Superior temporal gyrus (tissue), 1 donor: ENCODE data around the gene AOPEP.
"Not testable (repeated sequence)": the region's sequence is repeated elsewhere in the genome, so short reads cannot be mapped to it uniquely, and the experiment has no call there.

Experiments
- DNase-seq: peaks from one replicate; pipeline ENCODE4 v3.0.0-alpha.2; 2016; ENCODE audit errors: extremely low spot score

AOPEP gene

DNA sequence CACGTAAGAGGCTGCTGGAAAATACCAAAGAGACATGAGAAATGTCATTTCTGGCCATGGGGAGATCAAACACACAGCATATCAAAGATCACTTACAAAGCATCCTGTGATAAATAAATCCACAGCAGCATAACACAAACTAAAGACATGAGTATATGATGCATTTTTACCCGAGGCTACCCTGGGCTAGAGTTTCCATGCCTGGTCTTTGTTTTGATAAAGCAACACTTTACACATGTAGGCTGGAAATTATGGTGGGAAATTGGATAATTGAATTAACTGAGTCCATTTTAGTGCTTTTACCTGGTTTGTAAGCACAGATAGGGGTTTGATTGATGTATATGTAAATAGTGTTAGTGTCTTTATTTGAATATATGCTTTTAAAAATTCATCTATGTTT is 288.4 kb downstream of the AOPEP start:
- no peak for DNase-seq

DNA sequence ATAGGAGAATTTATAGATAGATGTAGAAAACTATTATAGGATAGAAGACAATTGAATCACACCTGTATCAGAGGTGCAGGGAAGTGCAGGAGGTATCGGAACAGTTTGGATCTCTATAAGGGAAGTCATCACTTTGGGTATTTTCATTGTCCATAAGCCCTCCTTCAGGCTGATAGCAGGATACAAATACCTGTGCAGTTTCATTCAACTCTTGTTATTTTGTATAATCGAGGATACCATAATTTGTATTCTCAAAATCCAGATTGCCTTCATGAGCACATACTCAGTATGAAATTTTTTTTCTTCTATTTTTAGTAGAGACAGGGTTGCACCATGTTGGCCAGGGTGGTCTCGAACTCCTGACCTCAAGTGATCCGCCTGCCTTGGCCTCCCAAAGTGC is 289.1 kb downstream of the AOPEP start:
- no peak for DNase-seq

DNA sequence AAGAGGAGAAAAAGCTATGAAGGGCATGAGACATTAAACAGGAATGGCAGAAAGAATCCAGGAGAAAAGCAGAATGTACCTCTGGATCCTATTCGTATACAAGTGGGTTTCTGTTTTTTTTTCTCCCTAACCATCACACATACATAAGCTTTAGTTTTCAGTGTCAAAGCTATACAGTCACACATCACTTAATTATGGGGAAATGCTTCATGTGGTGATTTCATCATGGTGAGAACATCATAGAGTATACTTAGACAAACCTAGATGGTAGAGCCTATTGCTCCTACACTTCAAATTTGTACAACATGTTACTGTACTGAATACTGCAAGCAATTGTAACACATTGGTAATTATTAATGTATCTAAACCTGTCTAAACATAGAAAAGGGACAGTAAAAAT is 290.6 kb downstream of the AOPEP start:
- no peak for DNase-seq

DNA sequence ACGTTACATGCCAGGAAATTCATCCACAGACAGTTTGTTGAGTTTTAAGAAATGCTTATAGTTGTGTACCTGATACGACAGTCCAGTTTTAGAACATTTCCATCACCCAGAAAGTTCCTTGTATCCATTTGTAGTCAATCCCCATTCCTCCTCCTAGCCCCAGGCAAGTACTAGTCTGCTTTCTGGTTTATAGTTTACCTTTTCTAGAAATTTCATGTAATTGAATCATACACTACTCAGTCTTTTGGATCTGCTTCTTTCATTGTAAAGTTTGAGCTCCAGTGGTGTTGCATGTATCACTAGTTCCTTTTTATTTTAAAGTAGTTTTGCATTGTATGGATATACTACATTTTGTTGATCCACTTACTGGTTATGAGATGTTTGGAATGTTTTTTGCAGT is 291.2 kb downstream of the AOPEP start:
- no peak for DNase-seq

DNA sequence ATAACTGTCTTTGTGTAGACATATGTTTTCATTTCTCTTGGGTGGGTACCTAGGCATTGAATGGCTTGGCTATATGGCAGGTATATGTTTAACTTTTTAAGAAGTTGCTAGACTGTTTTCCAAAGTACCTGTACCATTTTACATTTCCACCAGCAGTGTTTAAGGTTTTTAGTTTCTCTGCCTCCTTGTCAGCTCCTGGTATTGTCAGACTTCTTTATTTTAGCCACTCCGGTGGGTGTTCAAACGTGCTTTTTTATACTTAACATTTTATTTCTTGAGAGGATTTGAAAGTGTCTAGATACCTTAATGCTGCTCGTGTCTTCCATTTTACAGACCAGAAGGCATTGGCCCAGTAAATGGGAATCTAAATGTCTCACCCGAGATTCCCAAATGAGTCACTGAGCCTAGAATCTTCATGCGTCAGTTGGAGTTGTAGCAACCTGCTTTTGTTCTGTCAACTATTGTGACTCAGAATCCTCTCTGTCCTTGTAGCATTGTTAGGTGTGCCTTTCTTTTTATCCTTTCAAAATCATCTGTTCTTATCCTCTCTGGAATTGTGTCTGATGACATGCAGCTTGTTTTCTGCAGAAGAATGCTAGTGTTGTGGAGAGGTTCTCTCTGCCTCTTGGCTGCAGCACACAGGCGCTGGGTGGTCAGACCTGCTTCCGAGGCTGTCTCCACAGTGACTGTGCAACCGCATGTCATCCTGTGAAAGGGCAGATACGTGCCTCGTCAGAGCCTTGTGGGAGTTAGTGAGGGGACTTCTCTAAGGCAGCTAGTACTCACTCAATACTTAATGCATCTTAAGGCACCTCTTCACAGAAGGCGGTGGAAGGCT is 291.8 kb downstream of the AOPEP start:
- peak; percentile 76 for DNase-seq

DNA sequence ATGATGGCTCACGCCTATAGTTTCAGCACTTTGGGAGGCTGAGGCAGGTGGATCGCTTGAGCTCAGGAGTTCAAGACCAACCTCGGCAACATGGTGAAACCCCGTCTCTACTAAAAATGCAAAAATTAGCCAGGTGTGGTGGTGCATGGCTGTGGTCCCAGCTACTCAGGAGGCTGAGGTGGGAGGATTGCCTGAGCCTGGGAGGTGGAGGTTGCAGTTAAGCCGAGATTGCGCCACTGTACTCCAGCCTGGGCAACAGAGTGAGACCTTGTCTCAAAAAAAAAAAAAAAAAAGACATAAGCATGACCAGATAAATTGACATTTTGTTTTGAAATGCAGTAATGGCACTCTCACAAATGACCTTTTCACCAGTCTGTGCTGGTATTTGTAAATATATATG is 294.1 kb downstream of the AOPEP start:
- DNase-seq, result not testable (repeated sequence)

DNA sequence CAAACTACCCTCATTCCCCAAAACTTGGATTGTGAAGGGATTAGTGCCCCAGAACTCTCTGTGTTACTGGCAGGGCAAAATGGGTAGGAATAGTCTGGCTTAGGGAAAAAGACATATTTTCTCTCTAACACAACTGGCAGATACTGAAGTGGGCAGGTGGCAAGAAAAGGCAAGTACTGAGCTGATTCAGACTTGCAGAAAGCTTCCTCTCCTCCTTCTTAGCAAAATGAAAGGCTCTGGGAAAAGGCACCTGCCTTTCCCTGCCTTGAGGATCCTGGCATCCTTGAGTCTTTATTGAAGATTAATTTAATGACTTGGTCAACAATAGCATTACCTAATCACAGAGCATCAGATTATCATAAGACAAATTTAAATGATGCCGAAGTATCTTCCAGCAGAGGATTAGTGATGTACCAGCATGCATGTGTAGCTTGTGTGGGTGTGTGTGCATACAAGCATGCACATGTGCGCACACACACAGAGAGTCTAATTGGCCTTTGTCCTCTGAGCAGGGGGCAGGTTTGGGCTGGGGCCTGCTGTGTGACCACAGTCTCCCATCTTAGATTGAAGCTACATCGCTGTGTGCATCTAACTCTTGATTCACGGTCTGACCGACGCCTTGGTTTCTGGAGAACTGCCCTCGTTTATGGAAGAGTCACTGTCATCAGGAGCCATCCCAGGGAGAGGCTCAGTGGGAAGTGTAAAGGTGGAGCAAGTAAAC is 294.8 kb downstream of the AOPEP start:
- DNase-seq, result no peak

DNA sequence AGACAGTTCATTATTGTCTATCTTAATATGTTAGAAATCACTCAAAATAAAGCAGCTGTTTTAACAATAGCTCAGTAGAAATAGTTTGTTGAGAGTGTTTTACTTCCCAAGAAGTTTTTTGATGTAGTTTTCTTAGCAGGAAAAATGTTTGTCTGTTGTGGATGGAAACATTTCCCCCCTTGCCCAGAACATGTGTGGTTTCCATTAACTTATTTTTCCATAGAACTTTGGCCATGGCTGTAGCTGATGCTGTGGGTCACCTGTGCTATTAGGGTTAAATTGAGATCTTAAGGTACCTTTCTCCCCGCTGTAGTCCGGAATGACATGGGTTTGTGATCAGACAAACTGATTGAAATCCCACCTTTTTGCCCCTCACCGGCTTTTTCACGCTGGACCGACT is 296.2 kb downstream of the AOPEP start:
- DNase-seq, result no peak

DNA sequence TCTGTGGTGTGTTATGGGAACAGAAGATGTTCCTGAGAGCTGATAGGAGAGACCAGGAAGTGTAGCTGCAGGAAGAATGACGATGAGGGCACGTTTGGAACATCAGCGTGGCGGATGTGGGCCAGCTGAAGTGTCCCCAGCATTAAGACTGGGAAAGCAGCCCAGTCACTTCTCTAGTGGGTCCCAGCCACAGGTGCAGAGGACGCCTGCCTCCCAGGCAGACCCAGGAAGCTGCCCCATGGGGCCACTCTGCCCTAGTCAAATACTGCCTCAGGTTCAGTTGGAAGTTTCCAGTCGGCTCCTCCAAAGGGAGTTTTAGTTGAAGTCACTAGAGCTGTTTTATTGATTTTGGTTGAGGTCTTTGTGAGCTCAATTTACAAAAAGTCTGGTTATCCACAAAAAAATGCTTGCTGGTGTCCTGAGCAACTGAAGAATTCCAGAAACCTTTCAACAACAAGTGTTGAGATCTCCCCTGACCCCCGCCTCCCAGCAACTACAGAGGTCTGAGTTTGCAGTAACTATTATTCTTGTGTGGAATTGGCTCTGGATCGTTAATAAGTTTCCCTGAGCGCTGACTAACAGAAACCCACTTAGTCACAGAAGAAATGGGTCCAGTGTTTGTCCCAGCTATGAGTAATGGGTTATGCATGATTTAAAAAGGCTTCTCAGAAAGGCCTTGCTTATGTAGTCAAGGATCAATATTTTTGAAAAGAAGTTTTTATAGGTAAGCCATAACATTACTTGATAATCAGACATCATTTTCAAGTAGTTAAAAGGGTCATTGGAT is 296.9 kb downstream of the AOPEP start:
- DNase-seq, result no peak

DNA sequence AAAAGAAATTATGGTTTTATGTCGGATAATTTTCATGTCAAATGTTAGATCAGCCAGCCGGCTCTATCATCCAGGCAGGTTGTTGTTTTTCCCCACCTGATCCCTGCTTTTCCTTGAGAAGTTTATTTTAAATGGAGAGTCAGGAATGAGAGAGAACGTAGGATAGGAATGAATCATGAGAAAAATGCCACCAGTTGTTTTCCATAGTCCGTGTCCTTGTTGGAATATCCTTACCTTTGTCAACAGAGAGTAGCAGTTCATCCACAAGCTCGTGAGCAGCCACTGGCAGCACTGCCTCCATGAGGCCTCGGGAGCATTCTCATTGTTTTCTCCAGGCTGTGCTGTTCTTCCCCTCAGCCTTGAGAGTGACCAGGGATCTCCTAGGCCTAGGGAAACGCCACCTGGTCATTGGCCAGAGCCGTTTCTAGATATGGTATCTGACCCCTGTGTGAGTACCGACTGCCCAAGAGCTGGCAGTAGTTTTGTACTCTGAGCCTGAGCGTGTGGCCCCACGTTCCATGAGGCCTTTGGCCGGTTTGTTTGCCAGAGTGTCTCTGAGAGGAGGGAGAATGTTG is 297.7 kb downstream of the AOPEP start:
- DNase-seq, result peak; percentile 75

DNA sequence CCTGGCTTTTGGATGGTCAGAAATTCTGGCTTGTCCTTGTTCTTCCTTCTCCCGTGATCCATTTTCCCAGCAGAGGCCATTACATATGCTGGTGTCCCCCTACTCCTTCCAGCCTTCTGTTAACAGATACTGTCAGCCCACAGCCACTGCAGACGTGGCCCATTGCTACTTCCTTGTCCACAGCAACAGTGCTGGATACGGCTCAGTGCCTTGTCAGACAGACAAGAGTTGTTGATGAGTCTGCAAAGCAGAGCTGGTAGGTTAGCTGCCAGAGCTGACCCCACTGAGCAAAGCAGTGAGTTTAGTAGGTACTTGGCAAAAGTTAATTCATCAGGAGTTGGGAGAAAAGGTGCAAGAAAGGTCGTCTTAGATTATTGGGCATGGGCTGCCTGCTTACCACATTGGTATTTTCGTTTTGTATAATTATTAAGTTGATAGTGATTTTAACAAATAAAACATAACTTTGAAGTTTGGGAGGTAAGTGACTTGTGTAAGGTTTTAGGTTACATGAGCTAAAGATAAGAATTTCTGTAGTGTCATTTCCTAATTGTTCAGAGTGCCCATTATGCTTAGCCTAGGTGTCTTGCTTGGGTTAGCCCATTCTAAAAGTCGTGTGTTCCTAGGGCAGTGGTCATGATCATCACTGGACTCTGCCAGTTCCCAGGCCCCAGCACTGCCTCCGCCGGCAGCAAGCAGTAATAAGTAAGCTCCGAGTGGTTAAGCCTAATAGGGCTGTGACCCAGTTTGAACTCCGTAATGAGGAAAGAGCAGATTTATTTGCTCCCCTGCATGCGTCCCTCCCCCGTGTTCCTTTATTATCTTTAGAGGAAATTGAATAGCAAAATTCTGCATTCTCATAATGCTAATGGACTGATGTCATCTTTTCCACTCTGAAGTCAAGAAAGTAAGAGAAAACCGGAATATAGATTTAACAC is 299.0 kb downstream of the AOPEP start:
- DNase-seq, result no peak

DNA sequence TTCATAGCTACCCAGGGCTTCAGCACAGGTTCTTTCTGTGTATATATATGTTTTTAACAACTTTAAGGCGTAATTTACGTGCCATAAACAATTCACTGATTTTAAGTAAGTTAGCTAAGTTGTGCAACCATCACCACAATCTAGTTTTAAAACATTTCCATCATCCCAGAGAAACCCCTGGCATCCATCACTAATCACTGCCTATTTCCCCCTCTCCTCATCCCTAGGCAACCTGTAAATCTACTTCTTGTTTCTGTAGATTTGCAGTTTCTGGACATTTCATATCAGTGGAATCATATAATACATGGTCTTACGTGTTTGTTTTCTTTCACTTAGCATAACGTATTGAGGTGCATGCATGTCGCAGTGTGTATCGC is 299.6 kb downstream of the AOPEP start:
- DNase-seq, result no peak

DNA sequence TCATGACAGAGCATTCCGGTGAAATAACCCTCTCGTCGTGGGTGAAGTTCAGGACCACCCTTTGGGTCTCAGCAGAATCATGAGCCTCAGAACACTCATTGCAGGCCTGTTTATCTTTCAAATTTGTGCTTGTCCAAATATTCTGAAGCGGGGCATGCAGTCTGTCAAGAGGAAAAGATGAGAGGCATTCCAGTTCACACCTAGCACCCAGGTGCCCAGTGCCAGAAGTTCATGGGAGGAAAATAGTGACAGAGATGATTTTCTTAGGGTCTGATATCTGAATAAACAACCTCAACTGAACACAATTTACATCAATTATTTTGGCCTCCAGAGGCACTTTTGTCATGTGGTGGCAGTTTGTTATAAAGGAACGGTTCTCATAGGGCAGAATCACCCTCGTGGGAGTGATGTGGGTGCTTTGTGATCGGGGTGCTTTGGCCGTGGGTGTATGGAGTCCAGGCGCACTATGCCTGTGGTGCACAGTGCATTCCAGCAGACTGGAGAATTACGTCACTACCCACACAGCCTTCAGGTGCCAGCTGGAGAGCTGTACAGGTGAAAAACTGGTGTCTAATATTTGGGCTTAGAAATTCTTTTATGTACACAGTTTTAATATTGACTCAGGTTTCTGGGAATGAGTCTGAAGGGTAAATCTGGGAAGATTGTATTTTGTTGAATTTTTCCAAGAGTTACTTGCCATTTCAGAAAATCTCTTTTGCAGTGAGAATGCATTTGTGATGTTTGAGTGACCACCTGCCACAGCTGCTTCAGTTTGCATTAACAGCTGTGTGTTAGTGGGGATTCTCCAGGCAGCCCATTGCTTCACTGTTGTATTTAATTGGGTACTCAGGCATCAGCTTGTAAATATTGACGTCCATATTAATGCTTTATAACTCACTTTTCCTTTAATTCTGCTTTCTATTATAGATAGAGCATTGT is 301.7 kb downstream of the AOPEP start:
- no peak for DNase-seq

DNA sequence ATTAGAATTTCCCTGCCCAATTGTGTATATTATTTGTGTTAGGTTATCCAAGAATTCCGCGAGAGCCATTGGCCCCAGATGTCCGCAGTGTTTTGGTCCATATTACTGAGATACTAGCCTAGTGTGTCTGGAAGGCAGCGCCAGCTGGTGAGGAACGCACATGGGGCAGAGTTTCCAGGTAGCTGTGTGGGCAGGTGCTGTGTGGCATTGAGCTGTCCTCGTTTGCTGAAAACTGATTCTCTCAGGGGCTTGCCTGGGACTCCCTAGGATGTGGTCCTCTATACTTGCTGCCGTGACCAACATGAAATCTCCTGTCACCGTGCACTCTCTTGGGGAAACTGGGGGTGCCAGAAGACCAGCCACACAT is 302.3 kb downstream of the AOPEP start:
- DNase-seq, result no peak

DNA sequence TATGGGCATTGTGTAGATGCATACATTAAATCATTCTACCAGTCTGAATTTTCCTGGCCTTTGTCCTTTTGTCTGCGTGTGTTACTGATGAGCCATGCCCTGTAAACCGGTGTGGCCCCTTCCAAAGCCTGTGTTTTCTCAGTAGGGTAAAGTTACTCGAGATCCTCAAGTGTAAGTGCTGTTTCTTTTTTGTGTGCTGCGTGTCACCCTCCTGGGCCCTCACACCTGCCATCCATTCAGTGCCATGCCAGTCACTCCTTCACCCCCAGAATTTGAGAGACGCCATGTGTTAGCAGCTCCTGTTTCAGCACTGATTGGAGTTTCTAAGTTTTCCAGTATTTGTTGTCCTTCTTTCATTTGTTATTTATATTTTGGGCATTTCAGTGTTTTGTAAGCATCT is 302.8 kb downstream of the AOPEP start:
- no peak for DNase-seq

DNA sequence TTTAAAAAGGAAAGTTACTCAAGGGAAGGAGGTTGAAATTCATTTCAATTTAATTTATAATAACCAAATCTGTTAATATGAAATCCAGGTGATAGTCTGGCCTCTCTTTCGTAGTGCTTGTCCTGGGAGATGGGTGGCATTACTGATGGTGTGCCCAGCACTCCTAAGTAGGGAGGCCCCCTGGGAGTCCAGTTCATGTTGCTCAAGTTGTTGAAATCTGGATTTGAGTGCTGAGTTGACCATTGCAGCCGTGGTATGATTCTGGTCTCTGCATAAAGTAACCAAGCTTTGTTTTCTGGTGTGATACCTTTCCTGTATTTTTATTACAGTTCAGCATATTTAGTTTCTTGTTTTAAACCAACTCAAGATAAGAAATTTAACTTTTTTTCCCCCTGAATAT is 303.2 kb downstream of the AOPEP start:
- no peak for DNase-seq

DNA sequence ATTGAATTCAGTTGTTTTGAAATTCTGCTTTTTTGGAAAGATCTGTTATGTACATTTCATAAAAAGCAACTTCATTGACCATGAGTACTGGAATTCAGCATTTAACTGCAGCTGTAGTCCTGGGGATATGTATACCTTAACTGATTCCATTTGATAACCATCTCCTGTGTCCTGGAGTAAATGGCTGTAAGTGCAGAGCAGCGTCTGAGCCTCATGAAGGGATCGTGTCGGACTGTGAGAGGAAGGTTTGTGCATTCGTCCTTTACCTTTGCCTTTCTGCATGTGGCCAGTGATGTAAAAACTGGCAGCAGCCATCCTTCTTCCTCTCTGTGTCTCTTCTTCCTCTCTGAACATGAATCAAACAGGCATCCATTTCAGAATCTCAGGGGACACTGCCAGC is 303.8 kb downstream of the AOPEP start:
- DNase-seq, result no peak

DNA sequence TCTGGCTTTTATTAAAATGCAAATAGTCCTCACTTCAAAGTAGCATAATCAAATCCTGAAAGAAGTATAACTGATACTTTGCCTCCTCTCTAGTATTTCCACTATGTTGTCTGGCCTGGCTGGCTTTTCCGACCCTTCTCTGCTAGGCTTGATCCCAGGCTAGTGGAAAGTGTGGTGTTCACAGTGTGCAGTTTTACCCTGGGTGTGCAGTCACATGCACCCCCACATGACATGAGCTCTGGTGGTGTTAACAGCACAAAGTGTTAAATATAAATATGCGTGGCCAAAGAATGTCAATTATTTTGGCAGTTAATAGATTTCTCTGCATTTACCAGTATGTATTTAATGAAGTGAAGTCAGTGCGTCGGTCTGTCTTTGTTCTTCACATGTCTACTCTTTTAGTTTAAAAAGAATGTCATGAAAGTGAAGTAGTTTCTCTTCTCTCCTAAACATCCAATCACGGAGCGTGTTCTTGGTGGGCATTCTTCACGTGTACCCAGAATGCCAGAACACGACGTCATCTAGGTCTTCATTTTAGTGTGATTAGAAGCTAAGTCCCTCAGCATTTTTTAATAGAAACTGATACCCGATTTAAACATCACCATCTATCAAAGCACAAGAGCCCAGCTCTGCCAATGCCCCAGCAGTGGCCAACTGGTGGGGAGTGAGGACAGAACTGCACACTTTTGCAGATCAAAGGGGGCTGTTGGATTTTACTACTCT is 304.6 kb downstream of the AOPEP start:
- peak; percentile 65 for DNase-seq

DNA sequence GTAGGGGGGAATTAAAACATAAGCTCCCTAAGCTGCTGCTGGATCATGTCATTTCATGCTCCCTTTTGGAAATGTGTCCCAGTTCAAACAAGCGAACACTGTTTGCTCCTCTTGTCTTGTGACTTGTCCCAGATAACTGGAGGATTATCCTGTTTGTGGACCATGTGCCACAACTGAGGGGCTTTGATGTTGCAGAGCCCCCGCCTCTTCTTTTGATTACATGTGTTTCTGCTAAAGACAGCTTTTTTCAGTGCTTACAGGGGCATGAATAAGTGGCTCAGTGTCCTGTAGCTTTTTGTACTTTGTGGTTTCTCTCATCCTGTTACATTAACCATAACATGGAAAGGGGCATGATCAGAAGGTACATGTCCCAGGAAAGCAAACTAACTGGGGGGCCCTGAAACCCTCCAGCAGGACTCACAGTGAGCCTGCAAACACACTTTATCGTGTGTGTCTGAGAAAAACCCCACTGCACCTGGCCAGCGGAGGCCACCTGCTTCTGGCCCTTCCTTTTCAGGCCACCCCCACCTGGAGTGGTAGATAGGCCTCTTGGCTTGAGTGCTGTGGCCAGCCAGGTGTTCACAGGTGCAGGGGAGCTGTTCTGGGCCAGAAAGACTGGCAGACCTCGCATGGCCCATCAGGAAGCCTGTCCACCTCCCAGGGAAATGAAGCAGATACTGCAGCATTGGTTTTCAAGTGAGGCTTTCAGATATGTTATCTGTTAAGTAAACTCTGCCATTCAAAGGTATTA is 305.4 kb downstream of the AOPEP start:
- peak; percentile 85 for DNase-seq
